Mucosa of rectum (tissue), 2 donors: ENCODE data around the gene PDSS1.
"Not testable (repeated sequence)": the region's sequence is repeated elsewhere in the genome, so short reads cannot be mapped to it uniquely, and the experiment has no call there.

Experiments used
- H3K27ac ChIP-seq, 2 donors: one replicate each; pipeline ENCODE4 v1.7.0; 2013; ENCODE audit warnings: inconsistent platforms in 2 of 2, low read depth in 2 of 2, low read length in 2 of 2
- H3K27me3 ChIP-seq, 2 donors: one replicate each; pipeline ENCODE4 v1.7.0; 2013; ENCODE audit warnings: low read length in 2 of 2; ENCODE audit not compliant: control insufficient read depth in 2 of 2, insufficient read depth in 2 of 2
- H3K36me3 ChIP-seq, 2 donors: one replicate each; pipeline ENCODE4 v1.7.0; 2013; ENCODE audit warnings: low read length in 2 of 2; ENCODE audit not compliant: control insufficient read depth in 2 of 2, insufficient read depth in 2 of 2
- H3K4me1 ChIP-seq, 2 donors: one replicate each; pipeline ENCODE4 v1.7.0; 2013; ENCODE audit warnings: low read length in 2 of 2, mild to moderate bottlenecking in 1 of 2; ENCODE audit not compliant: control insufficient read depth in 2 of 2, insufficient read depth in 2 of 2
- H3K4me3 ChIP-seq, 2 donors: one replicate each; pipeline ENCODE4 v1.7.0; 2013; ENCODE audit warnings: low read length in 2 of 2
- H3K9ac ChIP-seq, 2 donors: one replicate each; pipeline ENCODE4 v1.7.0; 2013; ENCODE audit warnings: low read length in 2 of 2, low read depth in 1 of 2, mild to moderate bottlenecking in 1 of 2
- H3K9me3 ChIP-seq, 2 donors: one replicate each; pipeline ENCODE4 v1.7.0; 2013; ENCODE audit warnings: low read length in 2 of 2; ENCODE audit not compliant: control insufficient read depth in 2 of 2
- donor health status: healthy.
- donor health status: Normal muscosa, but diverticular disease.

The PDSS1 gene

GRCh38 chr10:26681076-26681475 is 16.4 kb upstream of the PDSS1 start:
- Histone ChIP-seq H3K9me3 (no peaks in the 10 kb centered on the region), H3K36me3 (no peaks in the 10 kb centered on the region), H3K9ac (no peak overlapping the region), H3K4me1 (no peaks in the 10 kb centered on the region), H3K4me3 (no peak overlapping the region), H3K27me3 (no peaks in the 10 kb centered on the region), H3K27ac (no peak overlapping the region)

- H3K4me1 ChIP-seq, H3K4me3 ChIP-seq, H3K9ac ChIP-seq, H3K27ac ChIP-seq, H3K27me3 ChIP-seq, H3K36me3 ChIP-seq, H3K9me3 ChIP-seq: not testable (repeated sequence)
Measured at GRCh38 chr10:26681971-26682370, 15.5 kb upstream of the PDSS1 start.

DNA sequence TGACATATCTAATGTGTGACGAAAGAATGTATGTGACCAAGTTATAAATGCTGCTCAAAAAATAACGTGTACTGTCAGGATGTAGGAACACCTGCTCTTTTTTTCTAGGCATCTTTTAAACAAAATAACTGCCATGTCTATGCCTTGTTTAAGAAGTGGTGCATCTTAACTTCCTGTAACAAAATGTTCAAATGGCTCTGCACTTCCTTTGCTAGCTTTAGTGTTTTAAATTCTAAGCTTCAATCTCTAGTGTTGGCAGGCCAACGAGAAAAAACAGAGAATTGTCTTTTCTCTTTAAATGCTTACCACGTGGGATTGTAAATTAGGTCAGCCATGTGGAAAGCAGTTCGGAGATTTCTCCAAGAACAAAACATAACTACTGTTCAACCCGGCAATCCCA is 14.6 kb upstream of the PDSS1 start:
- H3K27ac ChIP-seq = no peak overlapping the region
- H3K36me3 ChIP-seq = no peaks in the 10 kb centered on the region
- H3K9me3 ChIP-seq = no peaks in the 10 kb centered on the region
- no peaks in the 10 kb centered on the region for H3K4me1 ChIP-seq
- no peak overlapping the region for H3K9ac ChIP-seq
- H3K4me3 ChIP-seq = no peak overlapping the region
- H3K27me3 ChIP-seq = no peaks in the 10 kb centered on the region

DNA sequence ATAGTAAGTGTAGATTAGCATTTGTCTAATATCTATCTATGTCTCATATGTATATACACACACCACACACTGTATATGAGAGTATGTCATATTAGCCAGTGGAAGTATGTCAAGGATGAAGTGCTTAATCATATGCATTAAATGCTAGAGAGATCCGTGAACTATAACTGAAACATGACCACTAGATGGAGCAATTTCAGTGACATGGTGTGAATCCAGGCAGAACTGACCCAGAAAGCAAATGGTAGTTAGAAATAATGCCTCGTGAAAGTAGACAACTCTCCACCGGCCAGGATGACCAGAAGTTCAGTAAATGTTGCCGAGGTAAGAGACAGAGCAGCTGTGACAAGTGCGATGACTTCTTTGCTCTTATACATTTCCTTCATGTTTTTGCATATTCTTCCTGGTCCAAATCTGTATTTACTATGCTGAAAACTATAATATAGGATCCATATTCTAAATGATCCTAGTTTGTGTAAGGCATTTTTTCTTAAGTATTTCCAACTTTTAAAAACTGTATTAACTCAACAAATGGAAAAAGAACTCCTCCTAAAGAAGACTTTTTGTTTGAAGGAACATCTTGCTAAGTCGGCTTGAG is 12.7 kb upstream of the PDSS1 start:
- not testable (repeated sequence) for H3K9ac ChIP-seq, H3K36me3 ChIP-seq, H3K27me3 ChIP-seq, H3K27ac ChIP-seq, H3K9me3 ChIP-seq, H3K4me1 ChIP-seq
- H3K4me3 ChIP-seq = peak overlapping the region in 1 of 2 donors; percentile 23

DNA sequence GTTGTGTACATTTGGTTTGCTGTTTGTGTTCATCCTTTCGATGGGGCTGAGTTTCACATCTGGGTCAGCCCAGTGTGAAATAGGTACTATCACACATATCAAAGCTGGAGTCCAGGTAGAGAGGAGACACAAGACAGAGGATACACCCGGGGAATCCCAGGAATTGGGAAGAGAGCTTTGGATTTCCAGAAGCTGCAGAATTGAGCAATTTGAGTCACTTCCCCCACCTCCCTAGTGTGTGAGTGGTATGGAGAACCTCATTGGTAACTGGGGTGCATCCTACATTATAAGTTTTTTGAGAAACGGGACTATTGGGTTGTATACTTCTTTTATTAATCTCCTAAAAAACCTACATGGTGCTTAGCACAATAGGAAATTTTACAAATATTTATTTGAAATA is 12.1 kb upstream of the PDSS1 start:
- Histone ChIP-seq H3K27ac (no peak overlapping the region), H3K4me1 (no peaks in the 10 kb centered on the region), H3K27me3 (no peaks in the 10 kb centered on the region), H3K4me3 (no peak overlapping the region), H3K9me3 (no peaks in the 10 kb centered on the region), H3K36me3 (no peaks in the 10 kb centered on the region), H3K9ac (no peak overlapping the region)

- Histone ChIP-seq H3K4me3 (no peak overlapping the region), H3K9me3 (no peaks in the 10 kb centered on the region), H3K9ac (no peak overlapping the region), H3K27me3 (no peaks in the 10 kb centered on the region), H3K36me3 (no peaks in the 10 kb centered on the region), H3K4me1 (no peaks in the 10 kb centered on the region), H3K27ac (no peak overlapping the region)
Measured at GRCh38 chr10:26689399-26689798, 8.1 kb upstream of the PDSS1 start.

GRCh38 chr10:26690731-26691475 is 6.6 kb upstream of the PDSS1 start:
- Histone ChIP-seq H3K27ac (no peak overlapping the region), H3K9me3 (no peaks in the 10 kb centered on the region), H3K4me3 (no peak overlapping the region), H3K9ac (no peak overlapping the region), H3K36me3 (no peaks in the 10 kb centered on the region), H3K27me3 (no peaks in the 10 kb centered on the region), H3K4me1 (no peaks in the 10 kb centered on the region)

DNA sequence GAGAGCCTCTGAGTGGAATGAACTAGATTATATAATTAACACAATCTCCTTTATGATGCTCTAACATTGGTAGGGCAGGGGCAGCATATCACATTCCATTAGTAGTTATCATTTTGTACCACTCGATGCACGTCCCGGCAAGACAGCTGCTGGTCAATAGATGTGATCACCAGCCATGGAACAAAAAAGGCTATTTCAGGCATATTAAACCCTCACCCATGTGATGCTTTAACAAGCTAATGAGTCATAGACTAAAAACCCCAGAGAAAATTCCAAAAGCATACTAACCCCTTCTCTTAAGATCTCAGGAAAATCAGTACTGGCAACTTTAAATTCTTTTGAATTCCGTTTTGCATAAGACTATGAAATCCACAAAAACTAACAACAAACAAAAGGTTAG is 3.0 kb upstream of the PDSS1 start:
- not testable (repeated sequence) for H3K9me3 ChIP-seq, H3K27ac ChIP-seq, H3K27me3 ChIP-seq, H3K4me3 ChIP-seq, H3K36me3 ChIP-seq, H3K9ac ChIP-seq
- H3K4me1 ChIP-seq = peaks cover 15 to 18% of the 10 kb centered on the region in 2 donors

- peak overlapping the region; percentile 83 to 97 for H3K4me3 ChIP-seq
- peaks cover 22 to 28% of the 10 kb centered on the region in 2 donors for H3K4me1 ChIP-seq
- H3K9ac ChIP-seq = peak overlapping the region; percentile 71 to 82
- peak overlapping the region; percentile 89 to 94 for H3K27ac ChIP-seq
- no peaks in the 10 kb centered on the region for H3K27me3 ChIP-seq
- H3K9me3 ChIP-seq = no peaks in the 10 kb centered on the region
- no peaks in the 10 kb centered on the region for H3K36me3 ChIP-seq
Measured at GRCh38 chr10:26696786-26697162, 727 bp upstream of the PDSS1 start.

DNA sequence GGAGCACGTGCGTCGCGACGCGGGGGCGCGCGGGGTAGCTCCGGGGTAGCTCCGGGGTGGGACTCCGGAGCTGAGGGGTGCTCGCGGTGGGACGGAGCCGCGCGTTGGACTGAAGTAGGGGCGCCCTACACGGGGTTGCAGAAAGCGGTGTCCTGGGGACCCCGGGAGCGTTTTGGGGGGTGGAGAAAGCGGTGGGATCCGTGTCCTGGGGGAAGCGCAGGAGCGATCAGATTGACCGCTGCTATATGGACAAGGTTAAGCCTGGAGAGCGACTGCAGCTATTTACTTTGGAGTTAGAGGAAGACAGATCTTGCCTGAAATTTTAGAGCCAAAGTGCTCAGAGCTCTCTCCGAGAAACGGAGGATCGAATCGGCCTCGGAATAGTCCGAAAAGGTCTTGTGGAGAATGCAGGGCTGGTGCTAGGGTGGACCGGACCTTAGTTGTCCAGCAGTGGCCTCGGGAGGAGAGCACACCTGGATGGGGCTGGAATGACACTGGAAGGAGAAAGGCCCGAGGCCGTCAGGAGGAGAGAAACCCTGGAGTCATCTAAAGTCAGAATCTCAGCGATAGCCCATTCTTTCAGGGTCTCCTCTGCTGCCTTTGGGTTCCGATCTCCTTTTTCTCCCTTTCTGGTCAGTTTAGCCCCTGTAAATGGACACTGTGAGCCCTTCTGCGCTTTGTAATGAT is 564 bp downstream of the PDSS1 start:
- no peaks in the 10 kb centered on the region for H3K9me3 ChIP-seq
- peaks cover 22 to 30% of the 10 kb centered on the region in 2 donors for H3K4me1 ChIP-seq
- H3K36me3 ChIP-seq = peaks cover 0 to 2% of the 10 kb centered on the region in 2 donors
- no peaks in the 10 kb centered on the region for H3K27me3 ChIP-seq
- H3K4me3 ChIP-seq = peak overlapping the region; percentile 83 to 97
- H3K27ac ChIP-seq = peak overlapping the region; percentile 89 to 94
- H3K9ac ChIP-seq = peak overlapping the region; percentile 71 to 82
